Ramos (cell line): ENCODE data around the gene PSMB7.

Experiments used
- in situ Hi-C: fragments of 300-500 bp; cut with MboI; formaldehyde crosslinking; loops from one replicate; pipeline ENCODE4 v1.14.3; 2022; ENCODE audit warnings: low sequenced_read_pairs; ENCODE audit not compliant: unreplicated experiment

The PSMB7 gene

DNA sequence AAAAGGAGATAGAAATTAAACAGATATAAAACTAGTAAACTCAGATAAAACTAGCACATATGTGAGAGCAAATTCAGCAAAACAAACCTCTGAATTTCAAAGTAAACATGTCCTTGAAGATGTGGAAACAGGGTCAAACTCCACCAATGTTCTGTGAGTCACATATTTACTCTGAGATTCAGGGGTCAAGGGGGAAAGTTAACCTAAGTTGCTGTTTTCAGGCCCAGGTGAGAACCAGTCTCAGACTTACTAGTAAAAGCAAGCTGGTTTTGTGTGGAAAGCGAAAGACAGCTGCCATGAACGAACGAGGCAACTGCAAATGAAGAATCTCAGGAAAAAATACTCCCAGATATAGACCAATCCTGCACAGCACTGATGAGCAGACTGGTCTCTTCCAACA lies 29.0 kb downstream of the PSMB7 start:
- in situ Hi-C loops, result no loop called here

DNA sequence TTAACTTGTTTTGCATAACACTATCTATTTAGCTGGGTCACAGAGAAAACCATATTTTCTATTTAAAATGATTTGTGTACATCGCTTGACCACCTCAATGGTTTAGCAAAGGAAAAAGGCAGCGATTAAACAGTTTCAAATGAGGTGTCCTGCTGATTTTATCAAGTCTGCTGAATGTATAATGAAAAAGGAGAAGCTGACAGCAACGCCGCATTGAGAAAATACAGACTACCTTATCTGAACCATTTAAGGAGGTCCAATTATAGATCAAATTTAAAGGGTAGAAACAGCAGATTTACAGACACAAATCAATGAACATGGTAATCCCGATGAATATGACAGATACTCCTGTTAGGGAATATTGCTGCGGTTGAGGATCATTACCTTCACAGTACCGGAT lies 29.6 kb downstream of the PSMB7 start:
- in situ Hi-C loops, result no loop called here

DNA sequence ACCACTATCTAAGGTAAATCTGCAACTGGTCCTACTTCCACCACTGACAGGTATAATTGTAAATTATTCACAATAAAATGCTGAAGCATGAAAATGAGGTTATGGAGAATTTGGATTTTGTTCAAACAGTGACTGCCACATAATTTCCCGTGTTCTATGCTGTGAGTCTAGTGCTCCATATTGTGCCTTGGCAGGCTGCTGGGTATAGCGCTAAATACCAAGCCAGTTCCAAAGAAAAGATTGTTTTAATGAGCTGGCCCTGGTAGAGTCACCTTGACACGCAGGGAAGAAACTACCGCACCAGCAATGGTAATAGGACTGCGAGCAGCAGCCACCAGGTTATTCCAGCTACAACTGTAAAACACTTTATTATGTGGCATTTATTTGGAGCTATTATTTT lies 30.4 kb downstream of the PSMB7 start:
- in situ Hi-C loops, result no loop called here

DNA sequence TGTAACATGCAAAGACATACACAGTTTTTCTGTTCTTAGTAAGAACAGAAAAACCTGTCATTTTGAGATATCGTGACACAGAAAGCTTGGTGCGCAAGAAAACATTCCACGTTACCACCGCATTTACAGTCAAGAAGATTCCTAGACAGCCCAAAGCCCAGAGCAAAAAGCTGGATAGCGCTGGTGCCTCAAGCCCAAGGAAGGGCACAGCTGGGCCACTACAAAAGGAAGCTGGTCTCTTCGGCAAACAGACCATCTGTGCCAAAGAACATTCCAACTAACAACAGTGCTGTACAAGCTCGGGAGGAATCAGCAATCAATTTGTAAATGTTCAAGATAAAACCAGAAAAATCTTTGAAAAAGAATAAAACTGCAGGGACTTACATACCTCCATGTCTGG lies 31.0 kb downstream of the PSMB7 start:
- in situ Hi-C loops, result no loop called here

DNA sequence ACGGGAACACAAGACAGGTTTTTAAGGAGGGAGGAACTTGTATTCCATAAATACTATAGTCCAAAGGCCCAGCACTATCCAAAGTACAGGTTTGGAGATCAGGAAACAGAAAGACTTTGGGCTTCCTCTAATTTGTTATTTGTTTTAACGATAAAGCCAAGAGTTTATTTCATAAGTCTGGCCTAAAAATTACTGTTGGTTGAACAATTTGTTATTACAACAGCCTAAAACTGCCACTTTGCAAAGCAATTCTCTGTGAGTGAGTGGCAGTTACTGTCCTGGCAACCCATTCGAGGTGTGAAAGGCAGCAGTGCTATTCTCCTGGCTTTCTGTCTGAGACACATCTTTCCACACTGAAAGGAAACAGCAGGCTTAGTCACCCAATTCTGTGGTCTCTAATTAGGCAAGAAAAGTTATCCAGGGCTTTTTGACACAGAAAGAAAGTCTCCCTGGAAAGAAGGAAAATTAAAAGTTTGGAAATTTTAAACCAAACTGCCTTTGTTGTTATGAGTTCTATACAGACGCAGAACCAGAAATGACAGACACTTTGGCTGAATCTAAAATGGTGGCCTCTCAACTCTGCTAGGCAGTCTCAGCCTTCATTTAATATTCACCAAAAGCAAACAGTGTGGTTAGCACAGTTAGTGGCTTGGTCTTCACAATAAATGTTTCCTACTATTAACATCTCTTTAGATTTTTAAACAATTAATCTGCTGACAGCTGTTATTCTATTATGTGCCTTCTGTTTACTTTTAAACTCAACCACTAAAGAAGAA lies 33.9 kb downstream of the PSMB7 start:
- in situ Hi-C loops, result no loop called here

DNA sequence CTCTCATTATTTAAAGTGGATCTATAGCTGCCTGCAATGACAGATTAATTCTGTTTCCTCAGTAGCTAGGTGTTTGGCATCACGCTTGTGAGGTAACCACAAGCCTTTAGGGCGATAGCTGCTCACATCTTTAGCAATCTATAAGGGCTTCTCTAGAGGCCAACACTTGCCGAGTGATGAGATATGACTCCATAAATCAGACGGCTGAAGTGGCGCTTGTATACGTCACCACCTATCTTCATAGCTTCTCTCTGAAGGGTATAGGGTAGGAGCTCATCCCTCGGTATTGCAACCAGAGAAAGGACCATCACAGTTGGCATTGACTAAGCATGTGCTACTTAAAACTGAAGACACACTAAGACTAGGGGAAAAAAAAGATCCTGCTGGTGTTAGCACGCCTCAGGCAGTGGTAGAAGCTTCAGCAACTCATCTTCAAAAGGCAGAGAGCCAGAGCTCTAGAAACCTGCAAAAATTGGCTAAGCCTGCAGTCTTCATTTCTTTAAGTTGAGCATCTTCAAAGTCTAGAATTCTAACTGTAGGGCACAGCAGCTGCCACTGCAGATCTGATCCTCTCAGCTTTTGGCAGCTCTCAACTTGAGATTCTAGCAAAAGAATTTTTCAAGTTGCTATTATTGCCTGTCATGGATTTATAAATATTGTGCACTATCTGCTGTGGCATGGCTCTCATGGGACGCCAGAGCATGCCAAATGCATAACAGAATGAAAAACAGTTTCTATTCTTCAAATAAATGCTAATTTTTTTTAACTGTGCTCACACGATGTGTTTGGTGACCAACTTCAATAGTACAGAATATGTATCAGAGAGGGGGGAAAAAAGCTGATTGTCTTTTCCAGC lies 37.5 kb downstream of the PSMB7 start:
- in situ Hi-C loops, result no loop called here

DNA sequence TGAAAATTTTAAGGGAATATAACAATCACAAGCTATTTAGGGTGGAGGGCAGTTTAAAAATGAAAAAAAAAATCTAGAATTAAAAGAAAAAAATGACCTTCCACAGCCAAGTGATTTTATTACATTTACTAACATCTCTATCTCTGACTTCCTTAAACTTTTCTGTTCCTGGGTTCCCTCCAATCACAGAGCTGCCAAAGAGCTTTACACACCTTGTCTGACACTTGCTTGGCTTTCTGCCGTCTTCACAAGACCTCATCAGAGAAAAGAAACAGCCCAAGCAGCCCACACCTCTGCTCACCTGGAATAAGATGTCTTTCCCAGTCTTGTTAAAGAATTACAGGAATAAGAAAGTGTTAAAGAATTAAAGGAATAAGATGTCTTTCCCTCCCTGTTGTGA lies 38.9 kb downstream of the PSMB7 start:
- in situ Hi-C loops, result no loop called here

DNA sequence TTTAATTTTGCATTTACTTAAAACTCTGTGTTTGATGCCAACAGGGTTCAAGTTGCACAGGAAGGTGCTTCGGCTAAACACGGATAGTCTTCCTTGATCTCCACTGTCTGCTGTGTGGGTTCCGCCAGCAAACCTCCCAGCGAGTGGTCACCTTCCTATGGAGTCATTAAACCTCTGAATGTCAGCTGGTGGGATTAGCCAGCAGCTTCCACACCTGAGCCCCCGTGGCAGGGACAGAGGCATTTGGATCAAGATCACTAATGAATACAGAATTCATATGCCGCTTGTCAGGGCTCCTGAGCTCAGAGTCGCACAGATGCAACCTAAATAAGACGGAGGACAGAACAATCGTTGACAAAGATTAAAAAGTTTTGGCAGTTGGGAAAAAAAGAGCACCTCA lies 39.5 kb downstream of the PSMB7 start:
- in situ Hi-C loops, result no loop called here

DNA sequence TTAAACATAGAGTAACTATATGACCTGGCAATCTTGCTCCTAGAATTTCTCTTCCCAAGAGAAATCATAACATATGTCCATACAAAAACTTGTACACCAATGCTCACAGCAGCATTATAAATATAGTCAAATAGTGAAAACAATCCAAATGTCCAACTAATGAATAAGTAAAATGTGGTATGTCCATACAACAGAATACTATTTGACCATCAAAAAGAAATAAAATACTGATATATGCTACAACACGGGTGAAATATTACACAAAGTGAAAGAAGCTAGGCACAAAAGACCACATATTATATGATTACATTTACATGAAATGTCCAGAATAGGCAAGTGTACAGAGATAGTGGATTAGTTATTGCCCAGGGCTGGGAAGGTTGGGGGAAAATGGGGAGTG lies 41.4 kb downstream of the PSMB7 start:
- in situ Hi-C loops, result no loop called here

DNA sequence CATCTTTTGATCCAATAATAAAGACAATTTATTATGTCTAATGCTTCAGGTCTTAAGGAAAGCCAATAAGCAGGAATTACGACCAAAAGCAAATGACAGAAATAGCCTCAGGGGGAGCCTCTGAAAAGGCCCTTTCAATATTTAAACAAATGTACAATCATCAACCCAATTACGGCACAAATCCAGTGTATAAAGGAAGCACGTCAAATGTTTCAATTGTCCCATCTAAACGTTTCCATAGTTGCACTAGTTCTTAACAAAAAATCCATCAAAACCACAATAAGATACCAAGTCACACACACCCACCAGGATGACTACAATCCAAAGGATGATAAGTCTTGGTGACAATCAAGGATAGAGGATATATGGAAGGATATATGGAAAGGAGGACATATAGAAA lies 41.9 kb downstream of the PSMB7 start:
- in situ Hi-C loops, result no loop called here

DNA sequence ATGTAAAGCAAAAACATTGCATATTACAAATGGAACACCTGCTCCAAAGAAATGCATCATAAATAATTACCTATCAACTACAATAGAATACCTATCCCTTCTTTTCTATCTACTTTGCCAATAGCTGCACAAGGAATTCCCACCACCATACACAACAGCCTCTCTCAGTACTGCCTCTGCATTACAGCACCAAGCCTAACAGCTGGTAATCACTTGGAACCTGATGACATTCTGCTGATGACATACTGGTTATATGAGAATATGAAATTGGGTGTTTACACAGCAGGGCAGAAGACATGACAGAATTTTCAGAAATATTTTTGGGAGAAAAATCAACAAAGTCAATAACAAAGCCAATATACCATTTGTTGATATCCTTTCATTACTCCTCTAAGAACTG lies 43.2 kb downstream of the PSMB7 start:
- in situ Hi-C loops, result no loop called here

DNA sequence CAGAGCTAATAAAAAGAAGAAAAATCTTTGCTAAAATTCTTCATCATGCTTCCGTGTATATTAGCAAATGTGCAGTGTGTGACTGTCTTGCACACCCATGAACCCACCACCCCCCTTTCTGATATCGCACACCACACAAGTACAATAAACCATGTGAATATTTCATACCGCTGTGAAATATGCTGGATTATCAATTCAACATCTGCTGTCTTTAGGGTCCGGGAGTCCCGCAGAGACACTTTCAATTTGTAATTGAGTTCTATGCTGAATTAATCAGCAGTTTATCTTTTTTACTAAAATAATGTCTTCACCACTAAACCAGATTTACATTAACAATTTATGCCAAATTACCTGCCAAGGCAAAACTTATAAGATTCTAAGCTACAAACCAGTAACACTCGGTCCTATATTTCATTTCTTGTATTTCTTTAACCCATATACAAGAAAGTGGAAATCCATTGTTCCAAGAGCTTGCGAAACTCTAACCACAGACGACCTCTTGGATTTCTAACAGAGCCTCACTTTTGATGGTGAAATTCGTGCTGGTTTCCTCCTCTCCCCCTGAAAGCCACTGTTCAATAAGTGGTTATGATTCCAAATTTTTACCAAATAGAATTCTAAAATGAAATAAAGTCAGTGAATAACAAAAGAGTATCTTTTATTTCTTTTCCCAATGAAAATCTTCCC lies 44.2 kb downstream of the PSMB7 start:
- in situ Hi-C loops, result no loop called here

DNA sequence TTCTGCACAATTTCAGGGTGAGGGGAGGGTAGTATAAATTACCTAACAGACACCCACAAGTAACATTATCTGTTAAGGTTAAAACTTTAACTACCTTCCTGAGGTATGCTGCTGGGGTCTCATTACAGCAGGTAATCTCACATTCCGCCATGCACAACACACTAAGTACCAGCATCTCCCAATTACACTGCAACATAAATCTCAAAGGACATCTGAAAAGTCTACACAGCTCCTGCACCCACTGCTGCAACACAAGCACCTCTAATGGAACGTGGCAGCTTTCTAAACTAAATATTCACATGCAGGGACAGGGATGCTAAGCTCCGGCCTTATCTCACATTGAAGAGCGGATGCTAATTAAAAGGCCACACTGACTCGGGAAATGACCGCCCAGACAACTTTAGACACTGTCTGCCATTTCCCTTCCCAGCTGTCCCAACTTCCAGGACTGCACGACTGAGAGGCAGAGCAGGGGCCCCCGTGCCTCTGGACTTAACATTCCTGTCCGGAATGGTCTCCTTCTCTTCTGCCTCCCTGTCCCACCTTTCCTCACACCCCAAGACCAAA lies 45.9 kb downstream of the PSMB7 start:
- in situ Hi-C loops, result no loop called here

DNA sequence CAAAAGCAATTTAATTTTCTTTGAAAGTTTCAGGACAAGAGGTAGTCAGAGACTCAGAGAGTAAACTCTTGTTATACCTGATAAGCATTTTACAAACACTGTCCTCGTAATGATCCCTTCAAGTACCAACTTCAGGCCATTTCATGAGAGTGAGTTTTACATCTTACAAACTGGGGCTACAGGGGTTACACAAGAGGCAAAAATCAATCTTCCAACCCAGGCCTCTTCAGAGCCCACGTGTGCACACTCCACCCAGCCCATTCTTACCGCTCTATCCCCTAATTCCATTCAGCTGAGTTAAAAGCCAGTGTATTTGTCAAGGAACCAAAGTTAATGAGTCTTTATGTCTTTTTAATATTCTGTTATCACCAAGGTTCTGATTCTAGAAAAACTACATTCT lies 46.5 kb downstream of the PSMB7 start:
- in situ Hi-C loops, result no loop called here

DNA sequence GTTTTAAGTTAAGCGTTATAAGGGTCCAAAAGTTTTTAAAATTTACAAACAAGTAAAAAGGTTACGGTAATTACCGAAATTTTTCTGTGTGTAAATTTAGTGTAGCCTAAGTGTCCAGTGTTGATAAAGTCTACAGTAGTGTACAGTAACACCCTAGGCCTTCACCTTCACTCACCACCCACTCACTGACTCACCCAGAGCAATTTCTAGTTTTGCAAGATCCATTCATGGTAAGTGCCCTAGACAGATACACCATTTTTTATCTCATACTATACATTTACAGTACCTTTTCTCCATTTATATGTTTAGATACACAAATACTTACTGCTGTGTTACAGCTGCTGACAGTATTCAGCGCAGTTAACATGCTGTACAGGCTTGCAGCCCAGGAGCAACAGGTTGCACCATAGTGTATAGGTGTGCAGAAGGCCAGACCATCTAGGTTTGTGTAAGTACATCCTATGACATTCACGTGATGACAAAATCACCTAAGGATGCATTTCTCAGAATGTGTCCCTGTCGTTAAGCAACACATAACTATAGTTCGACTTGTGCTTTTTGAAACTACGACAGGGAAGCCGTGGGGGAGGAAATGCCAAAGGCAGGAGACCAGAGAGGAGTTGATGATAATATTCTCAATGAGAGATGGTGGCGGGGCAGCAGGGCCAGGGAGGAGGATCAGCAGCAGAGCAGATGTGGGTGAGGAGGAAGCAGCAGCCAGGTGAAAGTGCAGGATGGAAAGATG lies 48.6 kb downstream of the PSMB7 start:
- in situ Hi-C loops, result no loop called here

DNA sequence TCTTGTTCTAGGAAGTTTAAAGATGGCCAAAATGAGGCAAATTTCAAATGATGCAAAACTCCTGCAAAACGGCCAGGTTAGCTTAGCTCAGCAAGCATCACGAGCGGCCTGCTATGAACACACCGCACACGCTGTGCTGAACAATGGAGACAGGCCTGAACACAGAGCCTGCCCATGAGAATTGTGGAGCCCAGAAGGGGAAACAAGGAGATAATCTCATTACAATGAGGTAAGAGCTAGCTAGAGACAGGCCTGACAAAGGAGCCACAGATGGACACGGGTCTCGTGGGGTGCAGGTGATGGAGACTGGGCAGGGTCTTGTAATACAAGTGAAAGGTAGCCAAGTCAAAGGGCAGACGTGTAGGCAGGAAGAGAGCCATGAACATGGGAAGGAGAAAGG lies 50.2 kb downstream of the PSMB7 start:
- in situ Hi-C loops, result no loop called here

DNA sequence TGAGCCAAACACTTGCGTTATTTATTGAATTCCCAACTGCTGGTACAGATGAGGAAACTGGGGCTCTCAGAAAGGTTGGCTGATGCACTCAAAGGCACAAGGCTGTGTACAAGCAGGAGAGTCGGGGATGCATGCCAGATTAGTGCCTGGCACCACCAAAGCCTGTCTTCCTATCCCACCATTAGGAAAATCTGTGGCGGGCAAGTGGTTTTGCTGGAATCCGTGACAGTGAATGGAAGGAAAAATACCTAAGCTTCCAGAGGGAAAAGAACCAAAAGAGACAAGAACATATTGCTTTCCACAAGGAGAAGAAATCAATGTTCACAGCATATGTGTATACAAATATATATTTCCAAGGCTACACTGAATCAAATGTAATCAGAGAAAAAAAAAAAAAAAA lies 51.1 kb downstream of the PSMB7 start:
- in situ Hi-C loops, result no loop called here

DNA sequence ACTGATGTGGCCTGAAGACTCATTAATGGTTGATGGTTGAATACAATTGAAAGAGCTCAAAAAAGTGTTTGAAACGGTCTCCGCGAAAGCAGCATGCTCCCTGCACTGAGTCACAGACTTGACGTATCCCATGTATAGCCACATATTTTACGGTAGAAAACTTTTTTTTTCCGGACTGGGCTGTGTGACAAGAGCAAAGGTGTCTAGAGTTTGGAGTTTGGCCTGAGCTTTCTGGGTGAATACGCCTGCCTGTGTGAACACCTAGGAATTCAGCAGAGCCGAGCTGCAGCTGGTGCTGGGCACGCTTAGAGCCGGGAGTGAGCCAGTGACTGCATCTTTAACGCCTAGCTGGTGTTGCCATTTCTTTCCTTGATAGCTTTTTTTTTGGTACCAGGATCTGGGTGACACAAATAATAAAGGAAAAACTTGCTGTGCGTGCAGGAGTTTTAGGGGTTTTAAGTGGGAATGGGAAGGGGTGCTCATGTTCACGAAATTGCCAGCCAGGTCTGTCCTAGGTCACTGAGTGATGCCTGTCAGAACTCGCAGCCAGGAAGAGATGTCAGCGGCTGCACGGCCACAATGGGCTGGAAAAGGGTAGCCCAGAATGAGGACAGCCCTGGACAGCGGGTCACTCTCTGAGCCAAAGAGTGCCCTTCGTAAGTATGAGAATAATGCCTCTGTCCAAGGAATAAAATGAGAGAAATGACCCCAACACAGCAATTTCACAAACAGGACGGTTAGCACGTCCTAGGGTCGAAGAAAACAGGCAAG lies 51.7 kb downstream of the PSMB7 start:
- in situ Hi-C loops, result no loop called here

DNA sequence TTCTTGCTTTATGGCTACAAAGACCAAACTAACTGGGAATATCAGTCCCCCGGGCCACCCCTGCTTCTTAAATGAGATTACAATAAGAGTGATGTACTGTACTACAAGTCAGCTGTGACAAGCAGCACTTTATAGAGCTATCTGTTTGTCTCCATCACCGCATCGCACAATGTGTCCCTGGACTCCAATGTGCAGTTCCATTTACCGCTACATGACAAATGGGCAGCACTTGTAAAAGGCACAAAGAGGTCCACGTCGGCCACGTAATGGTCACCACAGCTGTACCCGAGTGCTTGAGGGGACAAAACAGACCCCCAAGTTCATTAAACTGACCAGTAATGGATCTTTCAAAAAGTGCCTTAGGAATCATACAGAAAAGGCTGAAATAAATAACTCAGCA lies 54.1 kb downstream of the PSMB7 start:
- in situ Hi-C loops, result no loop called here
